Duodenal mucosa (tissue), 2 donors: ENCODE results near the gene U2AF2.

Source experiments
- H3K27ac ChIP-seq: one replicate; pipeline ENCODE4 v1.7.0; 2013; ENCODE audit warnings: low read depth, low read length
- H3K27me3 ChIP-seq, 2 donors: one replicate each; pipeline ENCODE4 v1.7.0; 2013; ENCODE audit warnings: low read length in 2 of 2, control low read depth in 1 of 2; ENCODE audit not compliant: insufficient read depth in 2 of 2, control insufficient read depth in 1 of 2
- H3K36me3 ChIP-seq, 2 donors: one replicate each; pipeline ENCODE4 v1.7.0; 2013; ENCODE audit warnings: low read length in 2 of 2, control low read depth in 1 of 2; ENCODE audit not compliant: insufficient read depth in 2 of 2, control insufficient read depth in 1 of 2
- H3K4me1 ChIP-seq, 2 donors: one replicate each; pipeline ENCODE4 v1.7.0; 2013; ENCODE audit warnings: low read length in 2 of 2, control low read depth in 1 of 2; ENCODE audit not compliant: insufficient read depth in 2 of 2, control insufficient read depth in 1 of 2
- H3K4me3 ChIP-seq, 2 donors: one replicate each; pipeline ENCODE4 v1.7.0; 2013; ENCODE audit warnings: low read length in 2 of 2, low read depth in 1 of 2
- H3K9ac ChIP-seq, 2 donors: one replicate each; pipeline ENCODE4 v1.7.0; 2013; ENCODE audit warnings: low read length in 2 of 2, low read depth in 1 of 2
- H3K9me3 ChIP-seq, 2 donors: one replicate each; pipeline ENCODE4 v1.7.0; 2013; ENCODE audit warnings: low read length in 2 of 2, control low read depth in 1 of 2; ENCODE audit not compliant: control insufficient read depth in 1 of 2

The U2AF2 gene

DNA sequence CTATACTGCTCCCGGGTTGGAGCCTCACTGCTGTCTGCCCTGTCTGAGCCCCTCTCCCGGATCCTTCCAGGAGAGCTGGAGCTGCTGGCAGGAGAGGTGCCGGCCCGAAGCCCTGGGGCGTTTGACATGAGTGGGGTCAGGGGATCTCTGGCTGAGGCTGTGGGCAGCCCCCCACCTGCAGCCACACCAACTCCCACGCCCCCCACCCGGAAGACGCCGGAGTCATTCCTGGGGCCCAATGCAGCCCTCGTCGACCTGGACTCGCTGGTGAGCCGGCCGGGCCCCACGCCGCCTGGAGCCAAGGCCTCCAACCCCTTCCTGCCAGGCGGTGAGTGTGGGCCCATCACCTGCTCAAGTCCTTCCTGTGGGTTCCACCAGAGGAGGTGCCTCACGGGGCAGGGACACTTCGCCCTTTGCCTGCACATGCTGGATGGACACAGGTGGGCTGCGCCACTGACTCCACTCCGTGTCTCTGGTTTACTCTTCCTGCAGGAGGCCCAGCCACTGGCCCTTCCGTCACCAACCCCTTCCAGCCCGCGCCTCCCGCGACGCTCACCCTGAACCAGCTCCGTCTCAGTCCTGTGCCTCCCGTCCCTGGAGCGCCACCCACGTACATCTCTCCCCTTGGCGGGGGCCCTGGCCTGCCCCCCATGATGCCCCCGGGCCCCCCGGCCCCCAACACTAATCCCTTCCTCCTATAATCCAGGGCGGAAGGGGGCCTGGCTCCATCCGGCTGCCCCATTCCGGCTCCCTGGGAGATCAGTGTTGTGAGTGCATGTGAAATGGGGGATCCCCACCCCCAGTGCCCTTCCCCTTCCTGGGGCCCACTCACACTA is 40.0 kb downstream of the U2AF2 start:
- no peak overlapping the region for H3K9ac ChIP-seq
- H3K27me3 ChIP-seq, result no peaks in the 10 kb centered on the region
- no peak overlapping the region for H3K27ac ChIP-seq
- peaks cover 0 to 1% of the 10 kb centered on the region in 2 donors for H3K4me1 ChIP-seq
- H3K9me3 ChIP-seq, result no peaks in the 10 kb centered on the region
- H3K36me3 ChIP-seq, result peaks cover 53 to 84% of the 10 kb centered on the region in 2 donors
- H3K4me3 ChIP-seq, result no peak overlapping the region

DNA sequence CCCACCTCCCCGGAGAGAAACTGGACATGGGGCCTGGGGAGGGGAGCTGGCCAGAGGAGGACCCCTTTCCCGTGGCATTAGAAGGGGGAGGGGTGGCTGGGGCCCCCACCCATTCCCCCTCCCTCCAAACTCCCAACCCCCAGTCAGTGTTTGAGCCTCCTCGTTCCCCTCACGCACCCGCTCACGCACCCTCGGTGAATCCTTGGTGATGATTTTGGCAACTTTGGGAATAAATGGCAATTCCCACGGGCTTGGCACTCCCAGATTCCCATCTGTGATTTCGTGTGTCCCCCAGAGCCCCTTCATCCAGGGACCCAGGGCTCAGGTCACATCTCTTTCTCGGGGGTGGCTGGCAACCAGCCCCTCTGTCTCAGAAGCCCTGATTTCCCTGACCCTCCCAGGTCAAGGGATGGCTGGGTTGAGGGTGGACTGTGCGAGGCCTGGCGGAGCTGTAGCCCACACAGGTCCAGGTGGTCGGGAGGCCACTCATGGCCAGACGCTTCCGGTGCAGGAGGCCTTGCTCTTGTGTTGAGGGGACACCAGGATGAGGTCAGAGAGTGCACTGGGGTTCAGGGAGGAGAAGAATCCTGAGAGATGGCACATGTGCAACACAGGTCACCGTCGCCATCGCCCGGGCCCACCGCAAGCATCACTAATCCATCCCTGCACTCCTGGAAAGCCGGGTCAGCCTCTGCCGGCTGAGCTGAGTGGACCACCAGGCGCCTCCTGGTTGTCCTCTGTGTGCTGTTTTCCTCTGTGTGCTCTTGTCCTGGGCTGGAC is 40.9 kb downstream of the U2AF2 start:
- no peaks in the 10 kb centered on the region for H3K9me3 ChIP-seq
- peaks cover 44 to 81% of the 10 kb centered on the region in 2 donors for H3K36me3 ChIP-seq
- no peaks in the 10 kb centered on the region for H3K4me1 ChIP-seq
- H3K27ac ChIP-seq, result no peak overlapping the region
- H3K9ac ChIP-seq, result no peak overlapping the region
- H3K4me3 ChIP-seq, result no peak overlapping the region
- H3K27me3 ChIP-seq, result no peaks in the 10 kb centered on the region

GRCh38 chr19:55696301-55697068 is 41.6 kb downstream of the U2AF2 start:
- H3K27ac ChIP-seq, result no peak overlapping the region
- H3K9me3 ChIP-seq, result no peaks in the 10 kb centered on the region
- H3K4me1 ChIP-seq, result peaks cover 2% of the 10 kb centered on the region in 2 donors
- no peak overlapping the region for H3K4me3 ChIP-seq
- H3K36me3 ChIP-seq, result peaks cover 39 to 78% of the 10 kb centered on the region in 2 donors
- no peak overlapping the region for H3K9ac ChIP-seq
- no peaks in the 10 kb centered on the region for H3K27me3 ChIP-seq

GRCh38 chr19:55697069-55697440 is 42.2 kb downstream of the U2AF2 start:
- Histone ChIP-seq H3K27ac (no peak overlapping the region), H3K4me3 (no peak overlapping the region), H3K27me3 (no peaks in the 10 kb centered on the region), H3K36me3 (peaks cover 39 to 73% of the 10 kb centered on the region in 2 donors), H3K9ac (no peak overlapping the region), H3K4me1 (peaks cover 6 to 8% of the 10 kb centered on the region in 2 donors), H3K9me3 (no peaks in the 10 kb centered on the region)

DNA sequence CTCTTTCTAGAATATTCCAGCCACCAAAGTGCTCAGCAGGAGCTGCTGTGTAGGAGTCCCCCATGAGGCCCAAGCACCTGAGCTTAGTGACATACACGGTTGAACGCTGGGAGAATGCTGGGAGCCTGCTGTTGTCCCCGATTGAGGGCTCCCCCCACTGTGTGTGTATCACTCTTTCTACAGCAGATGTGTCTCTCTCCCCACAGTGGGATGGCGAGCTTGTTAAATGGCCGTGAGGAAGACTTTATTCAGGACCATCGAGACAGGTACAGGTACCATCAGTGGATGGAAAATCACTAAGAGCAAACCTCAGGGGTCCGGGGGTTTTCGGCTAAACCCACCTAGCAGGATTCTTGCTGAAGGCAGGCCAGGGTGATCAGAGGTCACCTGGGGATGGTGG is 42.9 kb downstream of the U2AF2 start:
- no peak overlapping the region for H3K27ac ChIP-seq
- no peaks in the 10 kb centered on the region for H3K9me3 ChIP-seq
- no peak overlapping the region for H3K4me3 ChIP-seq
- no peak overlapping the region for H3K9ac ChIP-seq
- peaks cover 36 to 68% of the 10 kb centered on the region in 2 donors for H3K36me3 ChIP-seq
- no peaks in the 10 kb centered on the region for H3K27me3 ChIP-seq
- peaks cover 10 to 12% of the 10 kb centered on the region in 2 donors for H3K4me1 ChIP-seq

- H3K9ac ChIP-seq, result no peak overlapping the region
- H3K27ac ChIP-seq, result no peak overlapping the region
- H3K4me3 ChIP-seq, result no peak overlapping the region
- H3K9me3 ChIP-seq, result no peaks in the 10 kb centered on the region
- peaks cover 12 to 14% of the 10 kb centered on the region in 2 donors for H3K4me1 ChIP-seq
- H3K27me3 ChIP-seq, result no peaks in the 10 kb centered on the region
- peaks cover 31 to 63% of the 10 kb centered on the region in 2 donors for H3K36me3 ChIP-seq
These were observed 43.4 kb downstream of the U2AF2 start for GRCh38 chr19:55698256-55698655.

GRCh38 chr19:55699221-55699620 is 44.4 kb downstream of the U2AF2 start:
- Histone ChIP-seq H3K4me1 (peaks cover 12 to 14% of the 10 kb centered on the region in 2 donors), H3K4me3 (no peak overlapping the region), H3K27ac (no peak overlapping the region), H3K36me3 (peaks cover 24 to 53% of the 10 kb centered on the region in 2 donors), H3K9ac (no peak overlapping the region), H3K9me3 (no peaks in the 10 kb centered on the region), H3K27me3 (no peaks in the 10 kb centered on the region)

DNA sequence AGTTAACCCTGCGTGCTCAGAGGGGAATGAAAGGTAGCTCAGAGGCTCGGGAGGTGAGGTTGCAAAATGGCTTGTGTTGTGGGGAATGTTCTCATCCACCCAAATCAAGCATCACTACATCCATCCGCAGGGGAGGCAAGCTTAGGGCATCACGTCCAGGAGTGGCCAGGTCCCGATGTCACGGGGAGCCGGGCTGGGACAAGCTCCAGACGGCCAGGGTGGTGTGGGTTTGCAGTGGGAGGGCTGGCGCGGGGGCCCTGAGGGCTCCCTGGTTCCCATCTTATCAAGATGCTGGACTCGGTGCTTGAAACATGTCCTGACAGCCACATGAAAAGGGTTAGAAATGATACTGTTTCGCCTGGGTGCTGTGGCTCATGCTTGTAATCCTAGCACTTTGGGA is 46.0 kb downstream of the U2AF2 start:
- Histone ChIP-seq H3K4me1 (peaks cover 12 to 14% of the 10 kb centered on the region in 2 donors), H3K27me3 (no peaks in the 10 kb centered on the region), H3K36me3 (peaks cover 30 to 48% of the 10 kb centered on the region in 2 donors), H3K9ac (no peak overlapping the region), H3K27ac (no peak overlapping the region), H3K4me3 (no peak overlapping the region), H3K9me3 (no peaks in the 10 kb centered on the region)

DNA sequence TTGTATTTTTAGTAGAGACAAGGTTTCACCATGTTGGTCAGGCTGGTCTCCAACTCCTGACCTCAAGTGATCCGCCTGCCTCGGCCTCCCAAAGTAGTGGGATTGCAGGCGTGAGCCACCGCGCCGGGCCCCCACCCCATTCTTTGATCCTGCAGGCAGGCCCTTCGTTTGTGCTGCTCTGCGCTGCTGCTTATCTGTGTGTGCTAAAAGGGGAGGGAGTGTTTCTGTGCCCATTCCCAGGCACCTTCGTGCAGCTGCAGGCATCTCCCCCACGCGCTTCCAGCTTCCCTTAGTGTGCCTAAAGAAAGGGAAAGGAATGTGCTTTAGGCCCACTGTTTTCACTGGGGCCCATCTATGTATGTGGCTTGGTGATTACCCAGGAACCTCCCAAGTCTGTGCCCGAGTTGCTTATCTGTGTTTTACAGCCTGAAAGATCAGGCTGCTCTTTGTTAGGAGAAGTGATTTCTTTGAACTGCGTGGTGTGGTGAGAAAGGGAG is 47.3 kb downstream of the U2AF2 start:
- H3K27ac ChIP-seq, result no peak overlapping the region
- no peak overlapping the region for H3K9ac ChIP-seq
- H3K9me3 ChIP-seq, result no peaks in the 10 kb centered on the region
- H3K27me3 ChIP-seq, result no peaks in the 10 kb centered on the region
- H3K36me3 ChIP-seq, result peaks cover 16 to 34% of the 10 kb centered on the region in 2 donors
- H3K4me1 ChIP-seq, result peaks cover 12 to 14% of the 10 kb centered on the region in 2 donors
- H3K4me3 ChIP-seq, result no peak overlapping the region
